IPS-20b (cell line): ENCODE measurements around the gene TBX10.
"Not testable (repeated sequence)": the region's sequence is repeated elsewhere in the genome, so short reads cannot be mapped to it uniquely, and the experiment has no call there.

Experiments used
- H3K27ac ChIP-seq: one replicate; pipeline ENCODE4 v1.5.1; 2013; ENCODE audit warnings: low read length
- H3K27me3 ChIP-seq: 2 replicates; pipeline ENCODE4 v1.6.1; 2013; ENCODE audit warnings: mild to moderate bottlenecking, low read length, inconsistent platforms; ENCODE audit not compliant: insufficient read depth
- H3K36me3 ChIP-seq: 2 replicates; pipeline ENCODE4 v1.6.1; 2013; ENCODE audit warnings: low read depth, mild to moderate bottlenecking, inconsistent platforms, low read length, moderate library complexity; ENCODE audit not compliant: insufficient read depth
- H3K4me1 ChIP-seq: 2 replicates; pipeline ENCODE4 v1.6.1; 2013; ENCODE audit warnings: mild to moderate bottlenecking, control low read depth, inconsistent platforms, low read length, moderate library complexity; ENCODE audit not compliant: insufficient read depth
- H3K4me3 ChIP-seq: 2 replicates; pipeline ENCODE4 v1.5.1; 2013; ENCODE audit warnings: mild to moderate bottlenecking, low read length, inconsistent platforms
- H3K9ac ChIP-seq: 2 replicates; pipeline ENCODE4 v1.6.1; 2013; ENCODE audit warnings: low read depth, mild to moderate bottlenecking, inconsistent platforms, low read length, moderate library complexity
- H3K9me3 ChIP-seq: 2 replicates; pipeline ENCODE4 v1.6.1; 2013; ENCODE audit warnings: mild to moderate bottlenecking, low read depth, low read length, inconsistent platforms; ENCODE audit not compliant: insufficient read depth

TBX10 gene

GRCh38 chr11:67592880-67593564 lies 46.5 kb downstream of the TBX10 start:
- H3K4me3 ChIP-seq = no peak overlapping the region
- peaks cover 15% of the 10 kb centered on the region for H3K36me3 ChIP-seq
- no peaks in the 10 kb centered on the region for H3K27me3 ChIP-seq
- H3K27ac ChIP-seq = no peak overlapping the region
- H3K4me1 ChIP-seq = no peaks in the 10 kb centered on the region
- no peak overlapping the region for H3K9ac ChIP-seq
- peaks cover 3% of the 10 kb centered on the region for H3K9me3 ChIP-seq

- H3K9me3 ChIP-seq, H3K27me3 ChIP-seq, H3K4me3 ChIP-seq, H3K9ac ChIP-seq, H3K27ac ChIP-seq, H3K4me1 ChIP-seq: not testable (repeated sequence)
- H3K36me3 ChIP-seq = peaks cover 52% of the 10 kb centered on the region
Measured at GRCh38 chr11:67588899-67589415, 50.6 kb downstream of the TBX10 start.

- H3K36me3 ChIP-seq = peaks cover 52% of the 10 kb centered on the region
- H3K9me3 ChIP-seq = no peaks in the 10 kb centered on the region
- H3K4me1 ChIP-seq = peaks cover 9% of the 10 kb centered on the region; the same call in 1 of the 2 replicates
- H3K27ac ChIP-seq = no peak overlapping the region
- H3K9ac ChIP-seq = no peak overlapping the region
- no peak overlapping the region for H3K4me3 ChIP-seq
- no peaks in the 10 kb centered on the region for H3K27me3 ChIP-seq
Measured at GRCh38 chr11:67588136-67588503, 51.4 kb downstream of the TBX10 start.

- H3K27ac ChIP-seq = no peak overlapping the region
- peaks cover 18% of the 10 kb centered on the region; the same call in 1 of the 2 replicates for H3K4me1 ChIP-seq
- peaks cover 52% of the 10 kb centered on the region for H3K36me3 ChIP-seq
- no peak overlapping the region for H3K9ac ChIP-seq
- H3K27me3 ChIP-seq = no peaks in the 10 kb centered on the region; the same call in 1 of the 2 replicates
- H3K4me3 ChIP-seq = no peak overlapping the region
- H3K9me3 ChIP-seq = no peaks in the 10 kb centered on the region
Measured at GRCh38 chr11:67586568-67587250, 52.9 kb downstream of the TBX10 start.

GRCh38 chr11:67585911-67586310 lies 53.7 kb downstream of the TBX10 start:
- no peak overlapping the region; the same call in 1 of the 2 replicates for H3K9ac ChIP-seq
- peaks cover 22% of the 10 kb centered on the region; the same call in 1 of the 2 replicates for H3K4me1 ChIP-seq
- H3K36me3 ChIP-seq = peaks cover 52% of the 10 kb centered on the region
- H3K27me3 ChIP-seq = no peaks in the 10 kb centered on the region; the same call in 1 of the 2 replicates
- H3K4me3 ChIP-seq = peak overlapping the region; percentile 84
- H3K9me3 ChIP-seq = no peaks in the 10 kb centered on the region
- H3K27ac ChIP-seq = no peak overlapping the region

- Histone ChIP-seq H3K36me3 (peaks cover 52% of the 10 kb centered on the region), H3K27ac (peak overlapping the region; percentile 39), H3K4me1 (peaks cover 22% of the 10 kb centered on the region; the same call in 1 of the 2 replicates), H3K4me3 (peak overlapping the region; percentile 84), H3K27me3 (no peaks in the 10 kb centered on the region; the same call in 1 of the 2 replicates), H3K9ac (peak overlapping the region; percentile 90; the same call in 1 of the 2 replicates), H3K9me3 (no peaks in the 10 kb centered on the region)
Measured at GRCh38 chr11:67584881-67585873, 54.4 kb downstream of the TBX10 start.

- Histone ChIP-seq H3K9ac (peak overlapping the region; percentile 90), H3K4me1 (peaks cover 22% of the 10 kb centered on the region; the same call in 1 of the 2 replicates), H3K27me3 (peaks cover 7% of the 10 kb centered on the region), H3K9me3 (no peaks in the 10 kb centered on the region), H3K4me3 (peak overlapping the region; percentile 84), H3K36me3 (peaks cover 47% of the 10 kb centered on the region), H3K27ac (peak overlapping the region; percentile 39)
Measured at GRCh38 chr11:67584205-67584880, 55.2 kb downstream of the TBX10 start.

GRCh38 chr11:67583247-67584204 lies 56.0 kb downstream of the TBX10 start, which contains the start of gene GSTP1:
GSTP1 (plus strand) TSS chr11:67583812; CDS start chr11:67583844, 32 bp downstream.
- Histone ChIP-seq H3K27me3 (peaks cover 8% of the 10 kb centered on the region), H3K9me3 (no peaks in the 10 kb centered on the region), H3K27ac (peak within 1 kb of the TSS; percentile 39), H3K9ac (peak within 1 kb of the TSS; percentile 90), H3K4me1 (peaks cover 22% of the 10 kb centered on the region; the same call in 1 of the 2 replicates), H3K36me3 (peaks cover 42% of the 10 kb centered on the region), H3K4me3 (peak within 1 kb of the TSS; percentile 84)

- Histone ChIP-seq H3K9ac (no peak overlapping the region), H3K4me3 (peak overlapping the region; percentile 84), H3K27me3 (peaks cover 8% of the 10 kb centered on the region), H3K9me3 (no peaks in the 10 kb centered on the region), H3K36me3 (peaks cover 27% of the 10 kb centered on the region), H3K4me1 (peaks cover 22% of the 10 kb centered on the region; the same call in 1 of the 2 replicates), H3K27ac (no peak overlapping the region)
Measured at GRCh38 chr11:67582011-67582410, 57.6 kb downstream of the TBX10 start.

GRCh38 chr11:67581469-67581868 lies 58.1 kb downstream of the TBX10 start:
- no peak overlapping the region for H3K27ac ChIP-seq
- peaks cover 22% of the 10 kb centered on the region; the same call in 1 of the 2 replicates for H3K4me1 ChIP-seq
- H3K36me3 ChIP-seq = peaks cover 22% of the 10 kb centered on the region
- H3K27me3 ChIP-seq = peaks cover 8% of the 10 kb centered on the region
- no peaks in the 10 kb centered on the region for H3K9me3 ChIP-seq
- no peak overlapping the region for H3K9ac ChIP-seq
- H3K4me3 ChIP-seq = peak overlapping the region; percentile 84; the same call in 1 of the 2 replicates
